Coronary artery (tissue), 2 donors: ENCODE measurements around the gene SPOP.
"Not testable (repeated sequence)": the region's sequence is repeated elsewhere in the genome, so short reads cannot be mapped to it uniquely, and the experiment has no call there.

Experiments used
- DNase-seq: peaks from one replicate; pipeline ENCODE4 v3.0.0-alpha.2; 2017; ENCODE audit warnings: low spot score
- H3K27ac ChIP-seq, 2 donors: fragments of 200-600 bp; sonication (generic); one replicate each; pipeline ENCODE4 v1.5.1; 2016 to 2019
- H3K4me3 ChIP-seq: fragments of 200-600 bp; sonication (generic); 2 replicates; pipeline ENCODE4 v1.5.1; 2016; ENCODE audit warnings: mild to moderate bottlenecking, moderate library complexity
- TF ChIP-seq, protein P1 (sequence below): fragments of 200-600 bp; sonication (generic); IDR thresholded peaks from one replicate; pipeline ENCODE4 v1.5.1; 2019; ENCODE audit warnings: antibody characterized with exemption

SPOP gene

DNA sequence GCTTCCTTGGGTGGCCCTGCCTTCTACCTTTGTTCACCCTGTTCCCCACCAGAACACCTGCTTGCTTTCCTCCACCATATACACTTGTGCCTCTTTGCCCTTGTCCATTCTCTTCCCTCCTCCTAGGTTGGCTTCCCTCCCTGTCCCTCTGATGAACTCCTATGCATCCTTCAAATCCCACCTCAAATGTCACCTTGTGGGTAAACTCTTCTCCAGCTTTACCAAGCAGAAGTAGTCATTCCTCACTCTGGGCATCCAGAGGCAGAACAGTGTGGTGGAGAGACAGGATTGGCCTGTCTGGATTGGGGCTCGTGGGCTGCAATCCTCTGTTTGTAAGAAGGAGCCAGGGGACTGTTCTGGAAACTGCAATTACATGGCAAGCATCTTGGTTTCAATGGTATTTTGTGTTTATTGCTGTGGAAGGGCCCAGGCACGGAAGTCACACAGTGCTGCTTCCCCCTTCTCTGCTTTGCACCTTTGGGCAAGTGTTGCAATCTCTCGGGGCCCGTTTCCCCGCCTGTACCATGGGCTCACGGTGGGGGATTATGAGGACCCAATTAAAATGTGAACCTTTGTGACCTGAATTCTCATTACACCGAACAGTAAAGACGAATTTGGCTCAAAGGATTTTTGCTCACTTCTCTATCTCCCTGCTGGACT is 124.1 kb downstream of the SPOP start:
- H3K4me3 ChIP-seq, result no peak overlapping the region
- no peak for DNase-seq
- H3K27ac ChIP-seq, result no peak overlapping the region
- TF ChIP-seq, protein P1, sequence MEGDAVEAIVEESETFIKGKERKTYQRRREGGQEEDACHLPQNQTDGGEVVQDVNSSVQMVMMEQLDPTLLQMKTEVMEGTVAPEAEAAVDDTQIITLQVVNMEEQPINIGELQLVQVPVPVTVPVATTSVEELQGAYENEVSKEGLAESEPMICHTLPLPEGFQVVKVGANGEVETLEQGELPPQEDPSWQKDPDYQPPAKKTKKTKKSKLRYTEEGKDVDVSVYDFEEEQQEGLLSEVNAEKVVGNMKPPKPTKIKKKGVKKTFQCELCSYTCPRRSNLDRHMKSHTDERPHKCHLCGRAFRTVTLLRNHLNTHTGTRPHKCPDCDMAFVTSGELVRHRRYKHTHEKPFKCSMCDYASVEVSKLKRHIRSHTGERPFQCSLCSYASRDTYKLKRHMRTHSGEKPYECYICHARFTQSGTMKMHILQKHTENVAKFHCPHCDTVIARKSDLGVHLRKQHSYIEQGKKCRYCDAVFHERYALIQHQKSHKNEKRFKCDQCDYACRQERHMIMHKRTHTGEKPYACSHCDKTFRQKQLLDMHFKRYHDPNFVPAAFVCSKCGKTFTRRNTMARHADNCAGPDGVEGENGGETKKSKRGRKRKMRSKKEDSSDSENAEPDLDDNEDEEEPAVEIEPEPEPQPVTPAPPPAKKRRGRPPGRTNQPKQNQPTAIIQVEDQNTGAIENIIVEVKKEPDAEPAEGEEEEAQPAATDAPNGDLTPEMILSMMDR, result no peak

DNA sequence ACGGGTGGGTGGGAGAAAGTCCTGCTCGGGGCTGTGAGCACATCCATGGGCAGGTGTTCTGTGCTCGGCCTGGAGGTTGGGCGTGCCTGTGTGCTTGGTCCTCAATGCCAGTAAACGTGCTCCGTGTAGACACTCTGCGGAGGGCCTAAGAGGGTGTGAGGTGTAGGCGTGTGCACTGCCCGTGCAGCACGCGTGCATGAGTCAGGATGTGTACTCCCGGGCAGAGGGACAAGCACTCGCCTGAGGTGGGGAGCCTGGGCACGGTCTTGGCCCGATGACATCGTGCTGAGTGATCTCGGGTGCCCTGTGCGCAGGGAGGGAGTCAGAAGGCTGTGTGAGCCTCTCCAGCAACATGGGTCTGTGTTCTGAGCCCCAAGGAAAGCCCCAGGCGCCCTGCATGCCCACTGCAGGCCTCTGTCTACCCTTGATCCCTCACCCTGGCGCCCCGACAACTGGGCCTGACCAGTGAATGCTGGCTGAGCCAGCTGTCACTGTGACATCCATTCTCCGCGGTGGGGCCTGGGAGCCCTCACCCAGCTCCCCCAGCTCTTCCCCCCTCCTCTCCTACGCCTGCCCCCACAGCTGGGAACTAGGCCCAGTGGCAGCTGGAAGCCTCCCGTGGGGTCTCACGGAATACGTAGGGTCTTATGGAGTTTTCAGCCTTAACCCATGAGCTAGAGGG is 125.7 kb downstream of the SPOP start:
- DNase-seq, result no peak
- TF ChIP-seq, protein P1, result no peak
- Histone ChIP-seq H3K4me3 (no peak overlapping the region), H3K27ac (no peak overlapping the region)

DNA sequence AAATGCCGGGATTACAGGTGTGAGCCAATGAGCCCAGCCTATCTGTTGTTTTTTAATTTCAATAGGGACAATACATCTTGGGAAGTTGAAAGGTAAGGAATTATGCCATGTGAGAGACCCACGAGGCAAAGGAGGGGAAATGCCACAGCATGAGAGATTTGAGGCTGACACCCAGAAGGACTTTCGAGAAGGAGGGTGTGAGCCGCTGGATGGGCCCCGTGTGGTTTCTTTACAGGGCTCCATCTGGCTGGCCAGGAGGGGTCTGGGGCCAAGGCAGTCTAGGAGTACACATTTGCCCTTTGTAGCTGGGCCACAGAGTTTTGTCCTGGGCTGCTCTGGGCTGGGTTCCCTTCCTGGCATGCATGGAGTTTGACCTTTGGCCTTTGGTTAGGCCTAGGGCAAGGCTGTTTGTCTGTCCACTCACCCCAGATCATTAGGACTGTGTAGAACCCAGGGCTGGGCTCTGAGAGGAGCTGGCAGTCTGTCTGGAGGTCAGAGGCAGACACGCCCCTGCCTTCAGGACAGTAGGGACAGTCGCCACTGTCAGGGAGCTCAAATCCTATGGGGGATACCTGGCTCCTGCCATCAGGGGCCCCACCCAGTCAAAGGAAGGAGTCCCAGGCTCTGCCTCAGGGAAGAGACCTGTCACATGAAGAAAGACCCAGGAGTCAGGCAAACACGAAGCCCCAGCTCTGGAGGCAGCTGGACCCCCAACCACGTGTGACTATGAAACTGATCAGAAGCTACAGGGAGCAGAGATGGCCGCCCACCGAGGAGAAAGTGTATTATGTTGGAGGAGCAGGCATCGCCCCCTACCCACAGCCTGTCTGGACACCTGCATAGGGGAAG is 126.5 kb downstream of the SPOP start:
- TF ChIP-seq, protein P1, result no peak
- Histone ChIP-seq H3K4me3 (no peak overlapping the region), H3K27ac (no peak overlapping the region)
- no peak for DNase-seq

DNA sequence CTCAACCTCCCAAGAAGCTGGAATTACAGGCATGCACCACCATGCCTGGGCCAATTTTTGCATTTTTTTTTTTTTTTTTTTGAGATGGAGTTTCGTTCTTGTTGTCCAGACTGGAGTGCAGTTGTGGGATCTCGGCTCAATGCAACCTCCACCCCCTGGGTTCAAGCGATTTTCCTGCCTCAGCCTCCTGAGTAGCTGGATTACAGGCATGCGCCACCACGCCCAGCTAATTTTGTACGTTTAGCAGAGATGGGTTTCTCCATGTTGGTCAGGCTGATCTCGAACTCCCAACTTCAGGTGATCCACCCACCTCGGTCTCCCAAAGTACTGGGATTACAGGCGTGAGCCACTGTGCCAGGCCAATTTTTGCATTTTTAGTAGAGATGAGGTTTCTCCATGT is 127.1 kb downstream of the SPOP start:
- not testable (repeated sequence) for H3K27ac ChIP-seq, H3K4me3 ChIP-seq, DNase-seq

DNA sequence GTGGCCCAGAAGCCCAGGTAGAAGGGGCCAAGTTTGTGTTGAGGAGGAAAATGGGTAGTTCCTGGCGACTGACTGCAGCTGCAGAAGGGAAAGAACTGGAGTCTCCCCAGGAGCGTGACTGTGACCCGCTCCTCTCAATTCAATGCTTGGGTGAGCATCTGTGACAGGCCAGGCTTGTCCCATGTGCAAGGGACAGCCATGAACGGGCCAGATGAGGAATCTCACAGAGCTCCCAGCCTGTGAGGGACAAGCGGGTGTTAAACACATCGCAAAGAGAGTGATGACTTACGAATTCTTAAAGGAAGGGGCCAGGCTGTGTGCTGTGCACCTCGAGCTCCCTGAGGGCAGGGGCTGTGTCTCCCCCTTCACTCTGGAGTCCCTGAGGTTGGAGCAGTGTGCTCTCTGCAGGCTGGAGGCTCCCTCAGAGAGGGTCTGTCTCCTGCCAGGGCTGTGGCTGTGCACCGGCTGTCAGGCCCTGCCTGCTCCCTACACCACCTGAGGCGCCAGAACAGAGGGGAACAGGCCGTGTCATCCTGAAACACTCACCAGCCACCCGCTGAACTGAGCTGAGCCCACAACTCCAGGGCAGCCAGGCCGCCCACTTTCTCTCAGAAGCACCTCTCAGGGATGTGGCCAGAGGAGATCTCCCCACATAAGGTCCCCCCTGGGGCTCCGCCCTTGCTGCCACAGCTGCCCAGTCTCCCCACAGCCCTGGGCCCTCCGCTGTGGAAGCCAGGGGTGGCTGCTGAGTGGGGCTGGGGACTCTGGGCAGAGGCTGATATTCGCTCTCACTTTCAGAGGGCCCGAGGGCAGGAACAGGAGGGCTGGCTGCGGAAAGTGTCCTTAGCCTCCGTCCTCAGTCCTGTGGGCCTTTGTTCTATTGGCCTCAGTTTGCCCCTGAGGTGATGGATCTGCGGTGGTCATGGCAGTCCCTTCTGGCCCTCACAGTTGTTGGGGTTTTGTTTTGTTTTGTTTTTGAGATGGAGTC is 127.9 kb downstream of the SPOP start:
- TF ChIP-seq, protein P1, result no peak
- no peak for DNase-seq
- H3K27ac ChIP-seq, result no peak overlapping the region
- H3K4me3 ChIP-seq, result no peak overlapping the region

DNA sequence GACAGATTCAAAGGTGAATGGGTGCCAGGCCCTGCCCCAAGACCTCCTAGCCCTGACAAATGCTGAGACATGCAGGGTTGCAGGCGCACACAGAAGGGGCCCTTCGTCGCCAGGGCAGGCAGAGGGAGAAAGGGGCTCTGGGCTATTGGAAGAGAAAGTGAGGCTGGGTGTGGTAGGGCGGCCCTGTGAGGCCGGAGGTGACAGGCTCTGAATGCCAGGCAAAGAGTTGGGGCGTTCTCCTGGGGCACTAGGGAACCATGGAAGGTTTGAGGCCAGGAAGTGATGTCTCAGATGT is 128.6 kb downstream of the SPOP start:
- H3K4me3 ChIP-seq, result no peak overlapping the region
- no peak for DNase-seq
- no peak overlapping the region for H3K27ac ChIP-seq
- TF ChIP-seq, protein P1, result no peak
